ENCODE measurements around the gene CDH4.

The CDH4 gene

GRCh38 chr20:61841551-61841950, 589.5 kb downstream of the CDH4 start:
- H3K4me3 ChIP-seq (replicated peaks; ENCODE audit: low read depth, low read length) = no peak overlapping the region
- DNase-seq (ENCODE audit: low read depth) = no peak
- TF ChIP-seq, protein P1, sequence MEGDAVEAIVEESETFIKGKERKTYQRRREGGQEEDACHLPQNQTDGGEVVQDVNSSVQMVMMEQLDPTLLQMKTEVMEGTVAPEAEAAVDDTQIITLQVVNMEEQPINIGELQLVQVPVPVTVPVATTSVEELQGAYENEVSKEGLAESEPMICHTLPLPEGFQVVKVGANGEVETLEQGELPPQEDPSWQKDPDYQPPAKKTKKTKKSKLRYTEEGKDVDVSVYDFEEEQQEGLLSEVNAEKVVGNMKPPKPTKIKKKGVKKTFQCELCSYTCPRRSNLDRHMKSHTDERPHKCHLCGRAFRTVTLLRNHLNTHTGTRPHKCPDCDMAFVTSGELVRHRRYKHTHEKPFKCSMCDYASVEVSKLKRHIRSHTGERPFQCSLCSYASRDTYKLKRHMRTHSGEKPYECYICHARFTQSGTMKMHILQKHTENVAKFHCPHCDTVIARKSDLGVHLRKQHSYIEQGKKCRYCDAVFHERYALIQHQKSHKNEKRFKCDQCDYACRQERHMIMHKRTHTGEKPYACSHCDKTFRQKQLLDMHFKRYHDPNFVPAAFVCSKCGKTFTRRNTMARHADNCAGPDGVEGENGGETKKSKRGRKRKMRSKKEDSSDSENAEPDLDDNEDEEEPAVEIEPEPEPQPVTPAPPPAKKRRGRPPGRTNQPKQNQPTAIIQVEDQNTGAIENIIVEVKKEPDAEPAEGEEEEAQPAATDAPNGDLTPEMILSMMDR (IDR thresholded peaks at IDR 0.05; ENCODE audit: low read length, missing control alignments) = no peak

- TF ChIP-seq, protein P1 (IDR thresholded peaks at IDR 0.05; ENCODE audit: low read length, missing control alignments) = no peak
- no peak overlapping the region for H3K4me3 ChIP-seq (replicated peaks; ENCODE audit: low read depth, low read length)
- DNase-seq (ENCODE audit: low read depth) = no peak
Observed at GRCh38 chr20:61841966-61842365, 589.9 kb downstream of the CDH4 start.

GRCh38 chr20:61844621-61845020, 592.6 kb downstream of the CDH4 start:
- no peak for DNase-seq (ENCODE audit: low read depth)
- TF ChIP-seq, protein P1 (IDR thresholded peaks at IDR 0.05; ENCODE audit: low read length, missing control alignments) = no peak
- H3K4me3 ChIP-seq (replicated peaks; ENCODE audit: low read depth, low read length) = no peak overlapping the region

DNA sequence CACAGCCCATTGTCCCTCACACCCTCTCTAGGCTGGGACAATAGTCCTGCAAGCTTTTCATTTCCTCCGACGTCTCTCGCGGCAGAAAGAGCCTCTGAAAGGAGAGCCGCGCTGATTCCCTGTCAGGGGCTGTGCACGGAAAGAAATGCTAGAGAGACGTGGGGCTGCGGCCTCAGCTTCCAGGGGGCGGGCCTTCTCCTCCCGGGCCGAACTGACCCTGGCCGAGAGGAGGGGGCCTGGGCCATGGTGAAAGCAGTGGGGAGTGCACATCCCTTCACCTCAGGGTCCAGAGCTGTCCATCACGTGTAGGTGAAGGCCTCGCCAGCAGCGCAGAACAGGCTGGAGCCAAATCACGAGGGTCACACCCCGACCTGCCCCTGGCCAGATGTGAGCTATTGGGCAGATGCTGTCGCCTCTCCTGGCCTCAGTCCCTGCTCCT, 593.2 kb downstream of the CDH4 start:
- no peak for DNase-seq (ENCODE audit: low read depth)
- TF ChIP-seq, protein P1 (IDR thresholded peaks at IDR 0.05; ENCODE audit: low read length, missing control alignments) = no peak
- no peak overlapping the region for H3K4me3 ChIP-seq (replicated peaks; ENCODE audit: low read depth, low read length)

GRCh38 chr20:61846074-61846473, 594.0 kb downstream of the CDH4 start:
- no peak overlapping the region for H3K4me3 ChIP-seq (replicated peaks; ENCODE audit: low read depth, low read length)
- DNase-seq (ENCODE audit: low read depth) = no peak
- TF ChIP-seq, protein P1 (IDR thresholded peaks at IDR 0.05; ENCODE audit: low read length, missing control alignments) = no peak

- DNase-seq (ENCODE audit: low read depth) = no peak
- H3K4me3 ChIP-seq (replicated peaks; ENCODE audit: low read depth, low read length) = no peak overlapping the region
- TF ChIP-seq, protein P1 (IDR thresholded peaks at IDR 0.05; ENCODE audit: low read length, missing control alignments) = no peak
Observed at GRCh38 chr20:61846741-61847419, 594.8 kb downstream of the CDH4 start.

GRCh38 chr20:61847420-61847748, 595.3 kb downstream of the CDH4 start:
- no peak for DNase-seq (ENCODE audit: low read depth)
- no peak overlapping the region for H3K4me3 ChIP-seq (replicated peaks; ENCODE audit: low read depth, low read length)
- TF ChIP-seq, protein P1 (IDR thresholded peaks at IDR 0.05; ENCODE audit: low read length, missing control alignments) = no peak
